Sigmoid colon (tissue), 3 donors: ENCODE data around the gene PROM2.

Experiments
- CTCF ChIP-seq, 4 experiments: fragments of 450-650 bp in 3 of 4; fragments of 200-600 bp in 1 of 4; IDR thresholded peaks; one replicate each; pipeline ENCODE4 v1.5.1; 2016 to 2019; ENCODE audit warnings: antibody characterized with exemption in 4 of 4, mild to moderate bottlenecking in 3 of 4, moderate library complexity in 2 of 4
- POLR2A ChIP-seq, 2 donors: fragments of 450-650 bp; IDR thresholded peaks; one replicate each; pipeline ENCODE4 v1.6.1; 2016; ENCODE audit warnings: antibody characterized with exemption in 2 of 2, mild to moderate bottlenecking in 2 of 2, moderate library complexity in 2 of 2

DNA sequence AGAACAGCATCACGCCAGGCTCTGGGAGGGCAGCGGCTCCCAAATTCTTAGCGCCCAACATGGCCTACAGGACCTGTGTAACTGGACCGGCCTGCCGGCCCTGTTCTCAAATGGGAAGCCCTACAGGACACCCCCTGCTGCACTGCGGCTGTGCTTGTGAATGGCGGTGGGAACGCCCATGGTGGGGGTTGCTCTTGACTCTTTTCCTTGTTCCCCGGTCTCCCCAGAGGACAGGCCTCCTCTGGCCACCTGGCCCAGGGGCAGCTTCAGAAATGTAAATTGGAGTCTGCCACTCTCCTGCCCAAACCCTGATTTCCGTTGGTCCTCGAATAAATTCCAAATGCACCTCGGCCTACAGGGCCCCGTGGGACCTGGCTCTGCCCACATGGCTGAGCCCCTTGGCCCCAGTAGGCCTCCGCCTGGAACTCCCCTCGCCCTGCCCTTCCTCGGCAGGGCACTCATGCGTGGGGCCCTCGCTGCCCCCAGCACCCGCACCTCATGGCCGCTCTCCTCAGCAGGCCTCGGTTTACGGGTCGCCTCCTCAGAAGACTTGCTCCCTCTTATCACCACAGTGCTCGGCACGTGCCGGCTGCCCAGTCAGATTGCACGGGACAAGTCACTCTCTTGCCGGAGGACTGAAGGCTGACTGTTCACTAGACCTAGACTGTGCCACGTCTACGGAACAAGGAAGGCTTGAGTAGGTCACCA, 52.3 kb downstream of the PROM2 start:
- TF ChIP-seq CTCF (IDR thresholded peaks at IDR 0.05) (no peak), POLR2A (IDR thresholded peaks at IDR 0.05) (no peak)
